A549 (cell line): Measurements from ENCODE around the gene CLHC1.

Source experiments
- CEBPB ChIP-seq, 2 experiments: fragments of >200 bp in 1 of 2; sonication (Bioruptor Twin) in 1 of 2; formaldehyde crosslinking in 1 of 2; IDR thresholded peaks; 2 replicates each; pipeline ENCODE4 v1.6.1; 2012 to 2016
- CTCF ChIP-seq: fragments of >200 bp; sonication (Bioruptor Twin); formaldehyde crosslinking; IDR thresholded peaks from 3 replicates; pipeline ENCODE4 v1.5.1; 2016
- KDM1A ChIP-seq: fragments of 200-600 bp; sonication (generic); IDR thresholded peaks from 2 replicates; pipeline ENCODE4 v1.6.1; 2016; ENCODE audit warnings: low read depth, mild to moderate bottlenecking
- MAFK ChIP-seq: fragments of 450-650 bp; IDR thresholded peaks from 2 replicates; pipeline ENCODE4 v1.6.1; 2014; ENCODE audit not compliant: partially characterized antibody
- POLR2A ChIP-seq: IDR thresholded peaks from 2 replicates; pipeline ENCODE4 v1.6.1; 2012; ENCODE audit warnings: mild to moderate bottlenecking, low read length
- REST ChIP-seq: fragments of 200-600 bp; sonication (generic); IDR thresholded peaks from 2 replicates; pipeline ENCODE4 v1.6.1; 2016; ENCODE audit warnings: antibody characterized with exemption, mild to moderate bottlenecking, moderate library complexity
- RFX5 ChIP-seq: fragments of 450-650 bp; IDR thresholded peaks from 2 replicates; pipeline ENCODE4 v1.7.1; 2014; ENCODE audit warnings: antibody characterized with exemption, mild to moderate bottlenecking, moderate library complexity
- RNF2 ChIP-seq: fragments of 200-600 bp; sonication (generic); IDR thresholded peaks from 2 replicates; pipeline ENCODE4 v1.6.1; 2016; ENCODE audit warnings: low read depth, mild to moderate bottlenecking, antibody characterized with exemption, moderate library complexity, borderline replicate concordance
- TP53 ChIP-seq: fragments of 250-450 bp; sonication (Bioruptor Pico); IDR thresholded peaks from 2 replicates; pipeline ENCODE4 v1.5.0; 2021; ENCODE audit warnings: mild to moderate bottlenecking, moderate library complexity
- TF ChIP-seq, protein P1 (sequence below): IDR thresholded peaks from 2 replicates; pipeline ENCODE4 v1.6.1; 2012; ENCODE audit warnings: low read depth, borderline replicate concordance

GRCh38 chr2:55163274-55163721 is 68.8 kb downstream of the CLHC1 start:
- no peak for TF ChIP-seq CEBPB (IDR thresholded peaks at IDR 0.05)
- no peak for TF ChIP-seq CTCF
- no peak for TF ChIP-seq POLR2A
- TF ChIP-seq, protein P1, sequence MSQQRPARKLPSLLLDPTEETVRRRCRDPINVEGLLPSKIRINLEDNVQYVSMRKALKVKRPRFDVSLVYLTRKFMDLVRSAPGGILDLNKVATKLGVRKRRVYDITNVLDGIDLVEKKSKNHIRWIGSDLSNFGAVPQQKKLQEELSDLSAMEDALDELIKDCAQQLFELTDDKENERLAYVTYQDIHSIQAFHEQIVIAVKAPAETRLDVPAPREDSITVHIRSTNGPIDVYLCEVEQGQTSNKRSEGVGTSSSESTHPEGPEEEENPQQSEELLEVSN, result no peak
- TF ChIP-seq REST, result no peak
- no peak for TF ChIP-seq KDM1A
- no peak for TF ChIP-seq TP53 (CRISPR knock-in tag)
- no peak for TF ChIP-seq MAFK
- TF ChIP-seq RNF2, result no peak
- no peak for TF ChIP-seq RFX5
